ENCODE data around the gene LMBR1L.

LMBR1L gene

GRCh38 chr12:49094975-49095365 is 15.7 kb downstream of the LMBR1L start:
- H3K27me3 ChIP-seq (replicated peaks; ENCODE audit: control insufficient read depth, insufficient read depth, low read length): no peaks in the 10 kb centered on the region; the same call in 1 of the 2 replicates
- no peak overlapping the region for H3K4me3 ChIP-seq (replicated peaks; ENCODE audit: low read depth, low read length)
- no peak for TF ChIP-seq CTCF (IDR thresholded peaks at IDR 0.05; ENCODE audit: insufficient read depth, low read length, poor library complexity, severe bottlenecking)
- DNase-seq (ENCODE audit: extremely low read depth, insufficient read length): no peak
- peaks cover 7% of the 10 kb centered on the region for H3K36me3 ChIP-seq (ENCODE audit: control insufficient read depth, insufficient read depth, low read length)

DNA sequence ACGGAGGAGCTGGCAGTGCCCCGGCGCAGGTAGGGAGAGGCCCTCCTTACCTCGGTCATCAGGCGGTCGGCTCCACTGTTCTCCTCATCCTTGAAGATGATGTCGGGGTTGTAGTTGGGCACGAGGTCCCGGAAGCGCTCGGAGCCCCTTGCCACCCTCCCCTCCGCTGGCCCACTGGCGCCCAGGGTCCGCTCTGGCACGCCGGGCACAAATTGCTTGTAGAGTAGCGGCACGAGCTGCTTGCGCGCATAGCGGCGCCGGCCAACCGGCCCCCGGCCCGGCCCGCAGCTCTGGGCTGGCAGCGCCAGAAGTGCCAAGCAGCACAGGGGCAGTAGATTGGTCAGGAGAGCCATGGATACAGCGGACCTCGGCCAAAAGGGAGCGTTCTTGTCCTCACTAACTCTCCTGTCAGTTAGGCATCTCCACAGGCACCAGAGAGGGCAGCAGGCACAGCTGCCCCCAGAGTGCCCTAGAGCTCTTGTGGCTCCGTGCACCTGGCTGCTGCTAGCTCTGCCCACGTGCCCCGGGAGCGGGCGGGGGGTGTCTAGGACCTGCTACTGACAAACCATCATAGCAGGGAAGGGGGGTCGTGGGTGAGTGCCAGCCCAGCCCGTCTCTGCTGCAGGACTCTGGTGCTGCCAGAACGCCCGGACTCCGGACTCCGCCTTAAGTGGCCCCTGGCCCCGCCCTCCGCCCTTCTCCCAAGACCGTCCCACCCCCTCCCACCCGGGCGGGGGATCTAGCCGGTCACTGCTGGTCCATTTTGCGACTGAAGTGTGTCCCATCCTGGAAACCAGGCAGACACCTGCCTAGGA is 16.3 kb downstream of the LMBR1L start, which contains the start of gene DHH:
Gene DHH, minus strand, starts transcription at position 642 of the 815 bp plus-strand sequence. Its CDS starts 289 bp downstream, at position 353.
- no peak for TF ChIP-seq CTCF (IDR thresholded peaks at IDR 0.05; ENCODE audit: insufficient read depth, low read length, poor library complexity, severe bottlenecking)
- DNase-seq (ENCODE audit: extremely low read depth, insufficient read length): no peak
- Histone ChIP-seq H3K36me3 (ENCODE audit: control insufficient read depth, insufficient read depth, low read length) (peaks cover 7% of the 10 kb centered on the region), H3K4me3 (replicated peaks; ENCODE audit: low read depth, low read length) (no peak within 1 kb of the TSS), H3K27me3 (replicated peaks; ENCODE audit: control insufficient read depth, insufficient read depth, low read length) (no peaks in the 10 kb centered on the region; the same call in 1 of the 2 replicates)

GRCh38 chr12:49093792-49094159 is 16.9 kb downstream of the LMBR1L start:
- H3K4me3 ChIP-seq (replicated peaks; ENCODE audit: low read depth, low read length): no peak overlapping the region
- H3K36me3 ChIP-seq (ENCODE audit: control insufficient read depth, insufficient read depth, low read length): peaks cover 7% of the 10 kb centered on the region
- peaks cover 1% of the 10 kb centered on the region; the same call in 1 of the 2 replicates for H3K27me3 ChIP-seq (replicated peaks; ENCODE audit: control insufficient read depth, insufficient read depth, low read length)
- DNase-seq (ENCODE audit: extremely low read depth, insufficient read length): no peak
- no peak for TF ChIP-seq CTCF (IDR thresholded peaks at IDR 0.05; ENCODE audit: insufficient read depth, low read length, poor library complexity, severe bottlenecking)

GRCh38 chr12:49092816-49093406 is 17.7 kb downstream of the LMBR1L start:
- DNase-seq (ENCODE audit: extremely low read depth, insufficient read length): no peak
- no peak overlapping the region for H3K4me3 ChIP-seq (replicated peaks; ENCODE audit: low read depth, low read length)
- peaks cover 1% of the 10 kb centered on the region; the same call in 1 of the 2 replicates for H3K27me3 ChIP-seq (replicated peaks; ENCODE audit: control insufficient read depth, insufficient read depth, low read length)
- peaks cover 6% of the 10 kb centered on the region for H3K36me3 ChIP-seq (ENCODE audit: control insufficient read depth, insufficient read depth, low read length)
- no peak for TF ChIP-seq CTCF (IDR thresholded peaks at IDR 0.05; ENCODE audit: insufficient read depth, low read length, poor library complexity, severe bottlenecking)

GRCh38 chr12:49092086-49092815 is 18.4 kb downstream of the LMBR1L start:
- Histone ChIP-seq H3K36me3 (ENCODE audit: control insufficient read depth, insufficient read depth, low read length) (peaks cover under 1% of the 10 kb centered on the region), H3K27me3 (replicated peaks; ENCODE audit: control insufficient read depth, insufficient read depth, low read length) (peaks cover 1% of the 10 kb centered on the region; the same call in 1 of the 2 replicates), H3K4me3 (replicated peaks; ENCODE audit: low read depth, low read length) (0 out of 2 replicates have a peak overlapping the region, but pooled peaks have one; percentile 5)
- peak; percentile 34 for DNase-seq (ENCODE audit: extremely low read depth, insufficient read length)
- peak; percentile 77 for TF ChIP-seq CTCF (IDR thresholded peaks at IDR 0.05; ENCODE audit: insufficient read depth, low read length, poor library complexity, severe bottlenecking)
